Cardiac fibroblast (primary cell): ENCODE results near the gene HNRNPC.
"Not testable (repeated sequence)": the region's sequence is repeated elsewhere in the genome, so short reads cannot be mapped to it uniquely, and the experiment has no call there.

Experiments
- DNase-seq, 2 donors: peaks; one replicate each; pipeline versions ENCODE4 v3.0.0 to v3.0.0-alpha.2; 2010; ENCODE audit warnings: low read depth in 2 of 2
- H3K4me3 ChIP-seq, 2 donors: replicated peaks in 1 of 2; 1 replicate in 1 of 2; 2 replicates in 1 of 2; pipeline ENCODE4 v1.5.1; 2011; ENCODE audit warnings: low read depth in 2 of 2, low read length in 2 of 2, mild to moderate bottlenecking in 2 of 2, moderate library complexity in 1 of 2
- TF ChIP-seq, protein P1 (sequence below): IDR thresholded peaks from one replicate; pipeline ENCODE4 v1.5.1; 2011; ENCODE audit warnings: low read depth, mild to moderate bottlenecking, low read length, inconsistent platforms

Gene HNRNPC

DNA sequence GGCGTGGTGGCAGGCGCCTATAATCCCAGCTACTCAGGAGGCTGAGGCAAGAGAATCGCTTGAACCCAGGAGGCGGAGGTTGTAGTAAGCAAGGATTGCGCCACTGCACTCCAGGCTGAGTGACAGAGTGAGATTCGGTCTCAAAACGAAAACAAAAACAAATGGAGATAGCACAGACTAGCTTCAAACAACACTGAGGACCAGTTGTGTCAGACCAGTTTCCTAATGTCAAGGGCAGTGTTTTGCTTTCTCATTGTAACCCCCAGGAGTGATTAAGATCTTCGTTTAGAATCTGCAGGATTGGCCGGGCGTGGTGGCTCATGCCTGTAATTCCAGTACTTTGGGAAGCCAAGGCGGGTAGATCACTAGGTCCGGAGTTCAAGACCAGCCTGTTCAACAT is 29.1 kb upstream of the HNRNPC start:
- TF ChIP-seq, protein P1, sequence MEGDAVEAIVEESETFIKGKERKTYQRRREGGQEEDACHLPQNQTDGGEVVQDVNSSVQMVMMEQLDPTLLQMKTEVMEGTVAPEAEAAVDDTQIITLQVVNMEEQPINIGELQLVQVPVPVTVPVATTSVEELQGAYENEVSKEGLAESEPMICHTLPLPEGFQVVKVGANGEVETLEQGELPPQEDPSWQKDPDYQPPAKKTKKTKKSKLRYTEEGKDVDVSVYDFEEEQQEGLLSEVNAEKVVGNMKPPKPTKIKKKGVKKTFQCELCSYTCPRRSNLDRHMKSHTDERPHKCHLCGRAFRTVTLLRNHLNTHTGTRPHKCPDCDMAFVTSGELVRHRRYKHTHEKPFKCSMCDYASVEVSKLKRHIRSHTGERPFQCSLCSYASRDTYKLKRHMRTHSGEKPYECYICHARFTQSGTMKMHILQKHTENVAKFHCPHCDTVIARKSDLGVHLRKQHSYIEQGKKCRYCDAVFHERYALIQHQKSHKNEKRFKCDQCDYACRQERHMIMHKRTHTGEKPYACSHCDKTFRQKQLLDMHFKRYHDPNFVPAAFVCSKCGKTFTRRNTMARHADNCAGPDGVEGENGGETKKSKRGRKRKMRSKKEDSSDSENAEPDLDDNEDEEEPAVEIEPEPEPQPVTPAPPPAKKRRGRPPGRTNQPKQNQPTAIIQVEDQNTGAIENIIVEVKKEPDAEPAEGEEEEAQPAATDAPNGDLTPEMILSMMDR = no peak
- no peak for DNase-seq

DNA sequence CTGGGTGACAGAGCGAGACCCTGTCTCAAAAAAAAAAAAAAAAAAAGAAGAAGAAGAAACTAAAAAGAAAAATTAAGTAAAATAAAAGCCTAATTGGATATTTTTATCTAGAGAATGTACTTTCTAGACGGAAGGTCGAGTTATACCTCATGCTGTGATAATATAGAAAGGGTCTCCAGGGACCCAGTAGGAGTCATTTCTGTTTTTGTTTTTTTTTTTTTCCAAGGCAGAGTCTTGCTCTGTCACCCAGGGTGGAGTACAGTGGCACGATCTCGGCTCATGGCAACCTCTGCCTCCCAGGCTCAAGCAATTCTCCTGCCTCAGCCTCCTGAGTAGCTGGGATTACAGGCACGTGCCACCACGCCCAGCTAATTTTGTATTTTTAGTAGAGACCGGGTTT is 24.8 kb upstream of the HNRNPC start:
- not testable (repeated sequence) for H3K4me3 ChIP-seq, DNase-seq

More for the DNA sequence above, 29.1 kb upstream of the HNRNPC start:
- no peak overlapping the region for H3K4me3 ChIP-seq

DNA sequence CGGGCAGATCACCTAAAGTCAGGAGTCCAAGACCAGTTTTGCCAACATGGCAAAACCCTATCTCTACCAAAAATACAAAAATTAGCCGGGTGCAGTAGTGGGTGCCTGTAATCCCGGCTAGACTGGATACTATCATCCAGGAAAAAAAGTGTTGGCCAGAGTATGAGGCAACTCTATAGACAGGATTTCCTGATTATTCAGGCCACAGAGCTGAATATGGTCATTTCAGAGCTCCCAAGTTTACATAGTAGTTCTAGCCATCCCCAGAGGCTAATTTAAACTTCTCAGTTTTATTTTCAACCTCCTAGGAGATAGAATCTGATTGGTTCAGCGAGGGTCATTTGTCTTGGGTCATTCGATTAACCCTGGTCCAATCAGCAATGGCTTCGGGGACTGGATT is 17.9 kb upstream of the HNRNPC start:
- no peak for DNase-seq
- no peak overlapping the region for H3K4me3 ChIP-seq
- TF ChIP-seq, protein P1 = no peak

- DNase-seq, H3K4me3 ChIP-seq: not testable (repeated sequence)
Measured at GRCh38 chr14:21286516-21286915, 17.3 kb upstream of the HNRNPC start.

DNA sequence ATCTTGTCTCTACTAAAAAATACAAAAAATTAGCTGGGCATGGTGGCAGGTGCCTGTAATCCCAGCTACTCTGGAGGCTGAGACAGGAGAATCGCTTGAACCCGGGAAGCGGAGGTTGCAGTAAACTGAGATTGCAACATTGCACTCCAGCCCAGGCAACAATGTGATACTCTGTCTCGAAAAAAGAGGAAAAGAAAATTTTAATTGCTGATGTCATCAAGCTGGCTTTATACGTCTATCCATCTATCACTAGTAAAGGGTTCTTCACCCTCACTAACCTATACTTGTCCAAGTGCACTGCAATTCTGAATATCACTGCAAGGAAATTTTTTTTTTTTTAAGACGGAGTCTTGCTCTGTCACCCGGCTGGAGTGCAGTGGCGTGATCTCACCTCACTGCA is 12.7 kb upstream of the HNRNPC start:
- not testable (repeated sequence) for H3K4me3 ChIP-seq, DNase-seq

- no peak within 1 kb of the TSS for H3K4me3 ChIP-seq
- TF ChIP-seq, protein P1 = no peak
- no peak for DNase-seq
Measured at GRCh38 chr14:21279783-21280182, 10.5 kb upstream of the HNRNPC start, which contains the start of gene RPGRIP1. RPGRIP1 (plus strand) TSS chr14:21280083; CDS start chr14:21287977, 7,894 bp downstream.

DNA sequence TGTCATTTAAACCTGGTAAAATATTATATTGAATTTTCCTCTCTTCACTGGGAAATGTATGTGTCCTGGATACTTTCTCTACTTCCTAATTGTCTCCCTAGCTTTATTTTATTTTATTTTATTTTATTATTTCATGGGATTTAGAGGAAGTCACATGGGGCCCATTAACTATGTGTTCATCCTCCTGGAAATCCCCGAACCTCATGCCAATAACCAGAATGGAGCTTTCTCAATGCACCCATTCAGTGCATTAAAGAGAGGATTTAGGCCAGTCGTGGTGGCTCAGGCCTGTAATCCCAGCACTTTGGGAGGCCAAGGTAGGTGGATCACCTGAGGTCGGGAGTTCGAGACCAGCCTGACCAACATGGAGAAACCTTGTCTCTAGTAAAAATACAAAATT is 9.4 kb upstream of the HNRNPC start:
- DNase-seq = peak in 1 of 2 donors; percentile 42
- TF ChIP-seq, protein P1 = no peak
- no peak overlapping the region for H3K4me3 ChIP-seq

GRCh38 chr14:21275261-21275858 is 6.1 kb upstream of the HNRNPC start:
- no peak overlapping the region for H3K4me3 ChIP-seq
- TF ChIP-seq, protein P1 = no peak
- no peak for DNase-seq

- not testable (repeated sequence) for DNase-seq, H3K4me3 ChIP-seq
Measured at GRCh38 chr14:21272661-21273060, 3.4 kb upstream of the HNRNPC start.
